Measurements from ENCODE around the gene RHD. TPM values are rescaled to one million over a fixed set of nuclear protein-coding genes. Genes with fewer than 3 reads are reported as not detected.
"Not testable (repeated sequence)": the region's sequence is repeated elsewhere in the genome, so short reads cannot be mapped to it uniquely, and the experiment has no call there.

Gene RHD
- total and polyA plus RNA-seq, 7 donors, result 0.36 TPM; not detected in 6

GRCh38 chr1:25253911-25254310 lies 18.4 kb upstream of the RHD start:
- intact Hi-C loops (cut with DNase I), result no loop called here
- WGBS, 2 donors, result 79 to 83% methylated on average over 2 of the region's 2 CpGs
- no peaks in the 10 kb centered on the region for H3K27me3 ChIP-seq
- no peak overlapping the region for H3K27ac ChIP-seq
- no peak for DNase-seq
- H3K4me1 ChIP-seq, result no peaks in the 10 kb centered on the region
- no peak for TF ChIP-seq CTCF (IDR thresholded peaks at IDR 0.05)
- no peak overlapping the region for H3K4me3 ChIP-seq
- H3K36me3 ChIP-seq, result no peaks in the 10 kb centered on the region
- H3K9me3 ChIP-seq, result no peaks in the 10 kb centered on the region

DNA sequence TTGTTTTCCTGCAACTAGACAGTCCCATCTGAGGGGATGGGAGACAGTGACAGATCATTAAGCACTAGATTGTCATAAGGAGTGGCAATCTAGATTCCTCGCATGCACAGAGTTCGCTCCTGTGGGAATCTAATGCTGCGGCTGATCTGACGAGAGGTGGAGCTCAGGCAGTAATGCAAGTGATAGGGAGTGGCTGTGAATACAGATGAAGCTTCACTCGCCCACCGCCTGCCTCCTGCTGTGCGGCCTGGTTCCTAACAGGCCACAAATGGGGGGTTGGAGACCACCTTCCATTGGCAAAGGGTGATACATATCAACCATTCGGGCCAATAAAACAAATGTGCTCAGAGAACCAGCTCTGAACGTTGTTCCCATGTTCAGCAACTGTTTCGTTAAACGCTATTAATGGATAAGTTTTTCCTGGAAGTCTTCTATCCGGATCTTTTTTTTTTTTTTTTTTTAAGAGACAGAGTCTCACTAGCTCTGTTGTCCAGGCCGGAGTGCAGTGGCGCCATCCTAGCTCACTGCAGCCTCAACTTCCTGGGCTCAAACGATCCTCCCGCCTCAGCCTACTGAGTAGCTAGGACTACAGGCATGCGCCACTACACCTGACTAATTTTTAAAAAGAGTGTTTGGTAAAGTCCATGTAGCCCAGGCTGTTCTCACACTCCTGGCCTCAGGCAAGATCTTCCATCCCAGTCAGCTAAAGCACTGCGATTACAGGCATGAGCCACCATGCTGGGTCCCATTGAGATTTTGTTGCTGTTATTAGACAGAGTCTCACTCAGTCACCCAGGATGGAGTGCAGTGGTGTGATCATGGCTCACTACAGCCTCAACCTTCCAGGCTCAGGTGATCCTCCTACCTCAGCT lies 16.4 kb upstream of the RHD start:
- Histone ChIP-seq H3K4me3 (no peak overlapping the region), H3K27ac (no peak overlapping the region), H3K36me3 (no peaks in the 10 kb centered on the region), H3K9me3 (no peaks in the 10 kb centered on the region), H3K27me3 (no peaks in the 10 kb centered on the region), H3K4me1 (no peaks in the 10 kb centered on the region)
- intact Hi-C loops (cut with DNase I), result no loop called here
- 83 to 95% methylated on average over 18 of the region's 18 CpGs for WGBS, 2 donors
- DNase-seq, result no peak
- TF ChIP-seq EP300 (IDR thresholded peaks at IDR 0.05) (no peak), CTCF (IDR thresholded peaks at IDR 0.05) (no peak), POLR2A (IDR thresholded peaks at IDR 0.05) (no peak), POLR2AphosphoS5 (IDR thresholded peaks at IDR 0.05) (no peak)

DNA sequence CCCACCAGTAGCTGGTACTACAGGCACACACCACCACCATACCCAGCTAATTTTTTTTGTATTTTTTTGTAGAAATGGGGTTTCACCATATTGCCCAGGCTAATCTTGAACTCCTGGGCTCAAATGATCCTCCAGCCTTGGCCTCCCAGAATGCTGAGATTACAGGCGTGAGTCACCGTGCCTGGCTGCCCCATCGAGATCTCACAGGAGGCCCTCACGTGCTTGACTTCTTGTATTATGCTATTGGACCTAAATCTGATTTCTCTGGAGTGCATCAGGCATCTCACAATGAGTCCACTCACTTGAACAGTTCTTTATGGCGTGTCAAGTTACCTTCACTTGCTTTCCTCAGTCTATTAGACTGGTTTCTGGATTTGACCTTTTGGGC lies 15.7 kb upstream of the RHD start:
- H3K27me3 ChIP-seq, result no peaks in the 10 kb centered on the region
- intact Hi-C loops (cut with DNase I), result no loop called here
- no peak overlapping the region for H3K4me3 ChIP-seq
- TF ChIP-seq POLR2AphosphoS5 (IDR thresholded peaks at IDR 0.05) (no peak), CTCF (IDR thresholded peaks at IDR 0.05) (no peak), POLR2A (IDR thresholded peaks at IDR 0.05) (no peak), EP300 (IDR thresholded peaks at IDR 0.05) (no peak)
- no peak overlapping the region for H3K27ac ChIP-seq
- 94 to 97% methylated on average over 5 of the region's 5 CpGs for WGBS, 2 donors
- H3K36me3 ChIP-seq, result no peaks in the 10 kb centered on the region
- no peaks in the 10 kb centered on the region for H3K4me1 ChIP-seq
- DNase-seq, result no peak
- no peaks in the 10 kb centered on the region for H3K9me3 ChIP-seq

DNA sequence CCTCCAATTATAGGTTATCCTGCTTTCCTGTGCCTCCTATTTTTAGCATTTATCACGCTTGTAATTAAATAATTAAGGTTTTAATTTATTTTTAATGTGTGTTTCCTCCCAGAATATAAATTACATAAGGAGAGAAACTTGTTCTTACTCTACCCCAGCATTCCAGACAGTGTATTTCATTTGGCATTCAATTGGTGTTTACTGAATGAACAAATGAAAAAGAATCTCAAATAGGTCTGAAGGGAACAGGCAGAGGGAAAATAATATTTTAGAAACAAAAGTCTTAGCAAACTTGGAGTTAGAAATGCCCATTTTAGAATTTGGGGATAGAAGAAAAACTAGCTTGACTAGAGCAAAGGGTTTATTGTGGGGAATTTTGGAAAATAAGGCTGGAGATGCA lies 15.1 kb upstream of the RHD start:
- H3K27me3 ChIP-seq, result no peaks in the 10 kb centered on the region
- H3K4me3 ChIP-seq, result no peak overlapping the region
- no peak overlapping the region for H3K27ac ChIP-seq
- H3K4me1 ChIP-seq, result no peaks in the 10 kb centered on the region
- no peak for TF ChIP-seq EP300 (IDR thresholded peaks at IDR 0.05)
- TF ChIP-seq POLR2A (IDR thresholded peaks at IDR 0.05), result no peak
- no peak for TF ChIP-seq POLR2AphosphoS5 (IDR thresholded peaks at IDR 0.05)
- TF ChIP-seq CTCF (IDR thresholded peaks at IDR 0.05), result no peak
- H3K9me3 ChIP-seq, result no peaks in the 10 kb centered on the region
- H3K36me3 ChIP-seq, result no peaks in the 10 kb centered on the region
- no peak for DNase-seq
- 71 to 83% methylated on average over 1 of the region's 1 CpG for WGBS, 2 donors
- intact Hi-C loops (cut with DNase I), result no loop called here

- not testable (repeated sequence) for H3K27ac ChIP-seq, DNase-seq
Observed at GRCh38 chr1:25259813-25260212, 12.5 kb upstream of the RHD start.

GRCh38 chr1:25260336-25260735 lies 12.0 kb upstream of the RHD start:
- H3K4me1 ChIP-seq; H3K36me3 ChIP-seq; H3K9me3 ChIP-seq; intact Hi-C loops (cut with DNase I); DNase-seq; H3K27ac ChIP-seq; H3K27me3 ChIP-seq; H3K4me3 ChIP-seq: not testable (repeated sequence)
- 70 to 86% methylated on average over 3 of the region's 3 CpGs for WGBS, 2 donors

More at GRCh38 chr1:25259813-25260212, 12.5 kb upstream of the RHD start:
- H3K4me1 ChIP-seq; H3K9me3 ChIP-seq; H3K4me3 ChIP-seq; H3K27me3 ChIP-seq; H3K36me3 ChIP-seq; intact Hi-C loops (cut with DNase I): not testable (repeated sequence)
- 60 to 63% methylated on average over 7 of the region's 7 CpGs for WGBS, 2 donors

GRCh38 chr1:25266554-25267287 lies 5.6 kb upstream of the RHD start:
- H3K4me1 ChIP-seq, result peaks cover 0 to 13% (median 6%) of the 10 kb centered on the region in 4 donors
- H3K27me3 ChIP-seq; intact Hi-C loops (cut with DNase I); H3K36me3 ChIP-seq; H3K9me3 ChIP-seq; DNase-seq: not testable (repeated sequence)
- peak overlapping the region; percentile 74 to 87 (median 82) for H3K27ac ChIP-seq
- peak overlapping the region in 3 of 4 donors; percentile 52 to 65 (median 55) for H3K4me3 ChIP-seq
- 1% methylated on average over 25 to 26 of the region's 45 CpGs for WGBS, 2 donors

Data from sigmoid colon (tissue), 7 donors.